HG02798 (cell line): ENCODE measurements around the gene ENG.
A peak's percentile ranks its signal among the peaks of the same experiment; 100 is the strongest.
"Not testable (repeated sequence)": the region's sequence is repeated elsewhere in the genome, so short reads cannot be mapped to it uniquely, and the experiment has no call there.

ENCODE experiments used
- ATAC-seq: cut with Tn5 transposase; IDR thresholded peaks from one replicate; pipeline ENCODE4 v1.9.1; 2021; ENCODE audit warnings: mild to moderate bottlenecking; ENCODE audit not compliant: unreplicated experiment, poor library complexity

ENG gene

GRCh38 chr9:127854184-127854806, at the start of gene ENG:
TSS of gene ENG (minus strand) at chr9:127854658. CDS start at chr9:127854355, 303 bp downstream.
- no peak for ATAC-seq

- peak; percentile 20 for ATAC-seq
Measured at GRCh38 chr9:127903557-127904475, 49.4 kb upstream of the ENG start.

DNA sequence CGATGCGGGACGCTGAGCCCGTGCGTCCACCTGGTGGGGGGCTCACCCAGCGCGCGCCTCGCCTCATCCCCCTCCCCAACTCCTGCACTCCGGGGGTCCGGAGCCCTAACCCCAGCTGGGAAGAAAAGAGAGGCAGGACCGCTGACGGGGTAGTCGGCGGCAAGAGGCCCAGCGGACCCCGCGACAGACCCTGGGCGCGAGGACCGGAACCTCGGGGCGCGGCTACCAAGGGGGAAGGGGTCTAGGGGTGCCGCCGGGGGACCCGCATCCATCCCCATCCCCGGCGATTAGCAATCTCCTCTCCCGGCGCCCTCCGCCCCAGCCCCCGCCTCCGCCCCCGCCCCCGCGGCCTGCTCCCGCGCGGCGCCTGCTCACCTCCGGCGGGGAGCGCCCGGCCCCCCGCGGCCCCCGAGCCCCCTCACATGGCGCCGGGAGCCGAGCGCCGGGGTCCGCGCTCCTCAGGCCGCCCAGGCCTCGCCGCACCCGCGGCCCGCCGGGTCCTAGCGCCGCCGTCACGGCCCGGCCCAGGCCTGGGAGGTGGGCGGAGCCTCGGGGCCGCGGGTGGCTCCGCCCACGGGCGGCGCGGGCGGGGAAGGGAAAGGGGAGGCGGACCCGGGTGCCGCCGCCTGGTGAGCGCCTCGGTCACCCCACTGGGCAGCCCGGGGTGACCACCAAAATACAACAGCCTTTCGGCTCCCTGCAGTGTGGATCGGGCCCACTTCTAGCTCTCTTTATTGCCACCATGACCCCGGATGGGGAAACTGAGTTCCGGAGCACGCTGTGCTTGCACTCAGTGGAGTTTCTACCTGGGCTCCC, 44.9 kb upstream of the ENG start, which contains the start of gene ST6GALNAC6:
Gene ST6GALNAC6, minus strand, starts transcription at position 476 of the 816 bp plus-strand sequence. CDS start 1,622 bp downstream, outside the sequence.
- ATAC-seq: peak; percentile 79

- ATAC-seq: peak; percentile 17
Measured at GRCh38 chr9:127898433-127899127, 44.1 kb upstream of the ENG start.

DNA sequence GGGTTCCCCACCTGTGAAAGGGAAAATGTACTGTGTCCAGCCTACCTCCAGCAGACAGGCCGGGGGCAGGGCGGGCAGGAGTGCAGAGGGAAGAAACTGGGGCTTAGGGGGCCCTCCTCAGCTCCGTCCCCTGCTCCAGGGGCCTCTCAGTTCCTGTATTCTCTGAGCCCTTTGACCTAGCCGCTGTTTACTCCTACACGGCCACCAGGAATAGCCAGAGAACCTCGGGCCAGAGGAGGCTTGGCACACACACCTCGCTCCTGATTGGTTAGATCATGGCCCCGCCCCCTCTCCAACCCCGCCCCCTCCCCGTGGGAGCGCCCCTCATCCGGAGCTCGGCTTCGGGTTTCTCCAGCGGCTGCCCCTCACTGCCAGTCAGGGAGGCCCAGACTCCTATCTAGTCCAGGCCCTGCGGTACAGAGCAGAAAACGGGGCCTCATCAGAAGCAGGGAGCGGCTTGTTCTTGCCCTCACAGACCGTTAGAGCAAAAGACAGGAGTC, 42.8 kb upstream of the ENG start:
- ATAC-seq: no peak

- no peak for ATAC-seq
Measured at GRCh38 chr9:127896395-127897192, 42.1 kb upstream of the ENG start.

- ATAC-seq: no peak
Measured at GRCh38 chr9:127895811-127896210, 41.4 kb upstream of the ENG start.

DNA sequence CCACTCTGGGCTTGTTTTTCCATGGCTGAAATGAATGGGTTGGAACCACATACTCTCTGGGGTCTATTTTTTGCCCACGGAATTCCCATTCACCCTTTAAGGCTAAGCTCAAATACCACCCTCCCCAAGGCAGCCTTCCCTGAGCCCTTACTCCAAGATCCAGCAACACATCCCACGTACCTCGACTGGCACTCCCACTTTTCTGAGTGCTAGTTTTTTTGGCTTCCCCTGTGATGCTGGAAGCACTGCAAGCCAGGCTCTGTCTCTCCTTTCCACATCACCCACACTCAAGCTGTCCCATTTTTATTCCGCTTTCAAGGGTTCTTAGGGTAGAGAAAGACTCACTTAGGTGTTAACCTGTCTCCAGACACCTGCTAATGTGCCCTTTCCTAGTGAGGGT, 38.9 kb upstream of the ENG start:
- ATAC-seq: no peak

DNA sequence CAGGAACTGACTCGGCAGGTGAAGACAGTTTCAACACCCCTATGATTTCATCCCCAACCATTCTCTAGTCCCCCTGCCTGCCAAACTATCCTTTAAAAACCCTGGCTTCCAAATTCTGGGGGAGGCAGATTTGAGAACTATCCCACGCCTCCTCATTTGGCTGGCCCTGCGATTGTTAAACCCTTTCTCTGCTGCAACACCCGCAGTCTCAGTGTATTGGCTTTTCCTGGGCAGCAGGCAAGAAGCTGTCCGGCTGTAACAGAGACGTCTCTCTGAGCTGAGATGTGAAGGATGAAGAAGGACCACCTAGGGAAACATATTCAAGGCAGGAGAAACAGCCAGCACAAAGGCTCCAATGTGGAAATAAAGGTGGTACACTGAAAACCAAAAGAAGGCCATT, 38.4 kb upstream of the ENG start:
- no peak for ATAC-seq

GRCh38 chr9:127890053-127890452, 35.6 kb upstream of the ENG start:
- ATAC-seq: no peak

DNA sequence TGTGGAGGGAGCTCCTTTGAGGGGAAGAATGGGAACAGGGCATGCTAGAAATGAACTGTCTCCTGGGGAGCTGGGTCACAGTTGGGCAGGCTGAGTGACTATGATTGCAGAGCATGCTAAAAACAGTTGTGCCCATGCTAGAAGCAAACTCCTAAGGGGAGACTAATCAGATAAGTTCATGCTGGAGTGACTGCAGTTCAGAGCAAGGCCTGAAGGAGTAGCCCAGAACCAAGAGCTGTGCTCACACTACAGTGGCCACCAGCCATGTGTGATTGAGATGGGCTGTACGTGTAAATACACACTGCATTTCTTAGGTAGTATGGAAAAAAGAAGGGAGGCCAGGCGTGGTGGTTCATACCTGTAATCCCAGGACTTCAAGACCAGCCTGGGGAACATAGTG, 33.3 kb upstream of the ENG start:
- ATAC-seq: no peak

DNA sequence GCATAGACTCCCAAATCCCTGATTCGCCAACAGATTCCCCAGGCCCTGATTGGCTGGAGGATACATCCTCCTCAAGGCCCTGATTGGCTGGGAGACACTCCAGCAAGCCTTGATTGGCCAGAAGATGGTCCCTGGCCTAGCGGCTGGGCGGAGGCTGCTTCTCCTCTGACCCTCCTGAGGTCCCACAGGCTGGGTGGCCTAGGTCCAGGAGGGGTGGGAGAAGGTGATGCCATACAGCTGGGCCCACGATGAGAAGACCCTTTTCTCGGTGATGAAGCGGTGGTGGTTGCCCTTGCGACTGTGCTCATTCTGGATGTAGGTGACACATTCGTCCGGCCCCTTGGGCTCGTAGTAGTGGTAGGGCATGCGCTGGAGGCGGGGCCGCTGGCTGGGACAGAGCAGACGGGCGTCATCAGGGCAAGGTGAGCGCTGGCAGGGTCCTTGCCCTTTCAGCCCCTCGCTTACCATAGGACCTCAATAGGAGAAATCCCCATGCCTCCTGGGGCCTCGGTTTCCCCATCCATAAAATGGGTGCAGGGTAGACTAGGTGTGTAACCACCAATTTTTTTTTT, 32.0 kb upstream of the ENG start:
- no peak for ATAC-seq

- ATAC-seq: no peak
Measured at GRCh38 chr9:127885508-127886281, 31.2 kb upstream of the ENG start.

DNA sequence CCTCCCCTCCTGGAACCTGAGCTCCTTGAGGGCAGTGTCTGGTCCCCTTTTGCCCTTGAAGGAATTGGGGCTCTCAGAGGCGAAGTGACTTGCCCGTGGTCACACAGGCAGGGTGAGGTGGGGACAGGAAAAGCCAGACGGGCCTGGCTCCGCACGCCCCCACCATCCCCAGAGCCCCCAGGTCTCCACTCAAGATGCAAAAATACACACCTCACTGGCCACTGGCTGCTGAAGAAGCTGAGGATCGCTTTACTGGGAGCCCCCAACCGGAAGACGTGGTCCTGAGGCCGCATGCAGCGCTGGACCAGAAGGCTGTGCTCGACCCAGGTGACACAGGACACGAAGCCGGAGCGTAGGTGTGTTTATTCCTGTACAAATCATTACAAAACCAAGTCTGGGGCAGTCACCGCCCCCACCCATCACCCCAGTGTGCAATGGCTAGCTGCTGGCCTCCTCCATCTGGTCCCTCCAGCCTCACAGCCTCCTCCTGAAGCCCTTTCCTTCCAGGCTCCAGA, 30.6 kb upstream of the ENG start:
- ATAC-seq: no peak

DNA sequence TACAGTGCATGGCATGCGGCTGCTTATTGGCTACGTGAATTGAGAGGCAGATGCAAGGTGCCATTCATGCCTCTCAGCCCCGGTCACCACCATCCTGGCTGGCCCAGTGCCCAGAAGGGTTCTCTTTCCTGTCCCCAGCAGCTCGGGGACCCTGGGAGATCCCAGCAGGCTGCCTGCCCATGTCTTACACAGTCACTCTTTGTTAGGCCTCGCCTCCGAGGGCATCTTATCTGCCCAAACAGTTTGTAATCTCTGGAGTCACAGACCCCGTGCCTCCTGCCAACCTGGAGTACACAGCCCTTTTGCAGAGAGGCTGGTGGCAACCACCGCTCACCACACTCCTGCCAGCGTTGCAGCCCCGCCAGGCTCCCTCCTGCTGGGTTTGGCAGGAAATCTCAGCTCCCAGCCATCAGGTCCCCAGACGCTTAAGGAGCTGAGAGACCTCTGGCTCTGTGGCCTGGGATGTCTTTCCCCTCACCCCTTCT, 30.0 kb upstream of the ENG start:
- ATAC-seq: no peak

GRCh38 chr9:127883959-127884358, 29.5 kb upstream of the ENG start:
- ATAC-seq: no peak

DNA sequence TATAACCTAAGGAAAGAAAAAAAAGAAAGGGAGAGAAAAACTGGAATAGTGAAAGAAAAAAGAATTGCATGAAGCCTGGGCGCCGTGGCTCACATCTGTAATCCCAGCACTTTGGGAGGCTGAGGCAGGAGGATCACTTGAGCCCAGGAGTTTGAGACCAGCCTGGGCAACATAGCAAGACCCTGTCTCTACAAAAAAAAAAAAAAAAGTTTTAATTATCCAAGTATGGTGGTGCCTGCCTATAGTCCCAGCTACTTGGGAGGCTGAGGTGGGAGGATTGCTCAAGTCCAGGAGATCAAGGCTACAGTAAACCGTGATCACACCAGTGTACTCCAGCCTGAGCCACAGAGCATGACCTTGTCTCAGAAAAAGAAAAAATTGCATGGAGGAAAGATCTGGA, 27.3 kb upstream of the ENG start:
- not testable (repeated sequence) for ATAC-seq

- ATAC-seq: no peak
Measured at GRCh38 chr9:127880143-127880542, 25.7 kb upstream of the ENG start.
